Activated naive CD4-positive, alpha-beta T cell treated with anti-CD3 and anti-CD28 coated beads for 36 hours (primary cell): ENCODE measurements around the gene MAST2. TPM values are rescaled to one million over a fixed set of nuclear protein-coding genes. Genes with fewer than 3 reads are reported as not detected.
A peak's percentile ranks its signal among the peaks of the same experiment; 100 is the strongest.

Experiments used
- CTCF ChIA-PET: fragments of 350-600 bp; sonication (Branson Sonifier 250); formaldehyde crosslinking; loops from one replicate; lab custom pipeline; 2021; ENCODE audit warnings: antibody characterized with exemption; lab: Charles Lee
- DNase-seq: peaks from one replicate; pipeline ENCODE4 v3.0.0-alpha.2; 2020
- H3K27ac Mint-ChIP-seq: one replicate; pipeline ENCODE4 v1.8.0; 2021; ENCODE audit warnings: mild to moderate bottlenecking, mixed read lengths
- H3K27me3 Mint-ChIP-seq: one replicate; pipeline ENCODE4 v1.8.0; 2021; ENCODE audit warnings: low read depth, mixed read lengths
- H3K36me3 Mint-ChIP-seq: one replicate; pipeline ENCODE4 v1.8.0; 2021; ENCODE audit warnings: low read depth, mixed read lengths
- H3K4me1 Mint-ChIP-seq: one replicate; pipeline ENCODE4 v1.8.0; 2021; ENCODE audit warnings: low read depth, mixed read lengths
- H3K4me3 Mint-ChIP-seq: one replicate; pipeline ENCODE4 v1.8.0; 2021; ENCODE audit warnings: mild to moderate bottlenecking, moderate library complexity, mixed read lengths
- H3K9me3 Mint-ChIP-seq: one replicate; pipeline ENCODE4 v1.8.0; 2021; ENCODE audit warnings: mixed read lengths
- intact Hi-C: fragments of 100-400 bp; cut with micrococcal nuclease; formaldehyde crosslinking; loops from one replicate; pipeline ENCODE4 v1.15.1; 2023
- total RNA-seq, 2 experiments: library from RNA; stranded (reverse); gene quantifications; one replicate each; pipeline ENCODE4 v1.2.3, GENCODE V29; 2021

Gene MAST2
- total RNA-seq, 2 experiments from 2014 or later, result 21.7 to 22.1 TPM

GRCh38 chr1:46030074-46030870, 226.9 kb downstream of the MAST2 start:
- Mint-ChIP-seq H3K9me3 (no peaks in the 10 kb centered on the region), H3K27me3 (no peaks in the 10 kb centered on the region), H3K27ac (no peak overlapping the region), H3K4me3 (no peak overlapping the region), H3K4me1 (no peaks in the 10 kb centered on the region), H3K36me3 (peaks cover 2% of the 10 kb centered on the region)
- intact Hi-C loops, result loop anchor here (10.0 kb wide), 1 partner anchor 315 kb away; the partner anchor contains the start of gene NSUN4
- DNase-seq, result no peak
- CTCF ChIA-PET, result interaction anchor here (1.0 to 1.2 kb wide), 2 partner anchors 151 kb away, joined by 3 to 4 read pairs; no protein-coding TSS in a partner anchor

- intact Hi-C loops, result loop anchor here (10.0 kb wide), 1 partner anchor 314 kb away; the partner anchor contains the start of gene NSUN4
Observed at GRCh38 chr1:46030876-46031660, 227.7 kb downstream of the MAST2 start.

GRCh38 chr1:46034601-46035516, 231.4 kb downstream of the MAST2 start:
- H3K4me3 Mint-ChIP-seq, result no peak overlapping the region
- no peaks in the 10 kb centered on the region for H3K9me3 Mint-ChIP-seq
- no peaks in the 10 kb centered on the region for H3K4me1 Mint-ChIP-seq
- no peaks in the 10 kb centered on the region for H3K27me3 Mint-ChIP-seq
- intact Hi-C loops, result loop anchor here (10.0 kb wide), 1 partner anchor 310 kb away; the partner anchor contains the start of gene NSUN4
- DNase-seq, result no peak
- H3K36me3 Mint-ChIP-seq, result peaks cover 2% of the 10 kb centered on the region
- CTCF ChIA-PET, result interaction anchor here (0.7 to 7.6 kb wide), 5 partner anchors 9 to 191 kb away, joined by 3 to 98 read pairs (median 5); partner anchors contain the start of gene P3R3URF
- H3K27ac Mint-ChIP-seq, result no peak overlapping the region

More at GRCh38 chr1:46030876-46031660, 227.7 kb downstream of the MAST2 start:
- Mint-ChIP-seq H3K36me3 (peaks cover 2% of the 10 kb centered on the region), H3K27ac (no peak overlapping the region), H3K4me3 (no peak overlapping the region), H3K4me1 (no peaks in the 10 kb centered on the region), H3K9me3 (no peaks in the 10 kb centered on the region), H3K27me3 (no peaks in the 10 kb centered on the region)
- CTCF ChIA-PET, result interaction anchor here (1.0 to 1.1 kb wide), 2 partner anchors 9 to 150 kb away, joined by 3 read pairs; no protein-coding TSS in a partner anchor
- no peak for DNase-seq

GRCh38 chr1:46036894-46037839, 233.8 kb downstream of the MAST2 start:
- H3K4me1 Mint-ChIP-seq, result no peaks in the 10 kb centered on the region
- no peaks in the 10 kb centered on the region for H3K36me3 Mint-ChIP-seq
- peak; percentile 91 for DNase-seq
- no peaks in the 10 kb centered on the region for H3K27me3 Mint-ChIP-seq
- no peak overlapping the region for H3K4me3 Mint-ChIP-seq
- no peak overlapping the region for H3K27ac Mint-ChIP-seq
- intact Hi-C loops, result loop anchor here (1.0 to 10.0 kb wide), 3 partner anchors 142 to 308 kb away; partner anchors contain the start of gene NSUN4
- H3K9me3 Mint-ChIP-seq, result no peaks in the 10 kb centered on the region
- CTCF ChIA-PET, result interaction anchor here (0.6 to 7.6 kb wide), 17 partner anchors 12 to 208 kb away, joined by 3 to 98 read pairs (median 4); partner anchors contain the start of genes P3R3URF and PIK3R3

- no peak overlapping the region for H3K27ac Mint-ChIP-seq
- H3K4me3 Mint-ChIP-seq, result no peak overlapping the region
- intact Hi-C loops, result loop anchor here (10.0 kb wide), 1 partner anchor 305 kb away; the partner anchor contains the start of gene NSUN4
- no peaks in the 10 kb centered on the region for H3K4me1 Mint-ChIP-seq
- DNase-seq, result no peak
- H3K27me3 Mint-ChIP-seq, result no peaks in the 10 kb centered on the region
- no peaks in the 10 kb centered on the region for H3K9me3 Mint-ChIP-seq
- CTCF ChIA-PET, result interaction anchor here (1.0 to 7.6 kb wide), 3 partner anchors 130 to 184 kb away, joined by 3 to 98 read pairs (median 21); partner anchors contain the start of gene P3R3URF
- no peaks in the 10 kb centered on the region for H3K36me3 Mint-ChIP-seq
Observed at GRCh38 chr1:46039571-46040052, 236.2 kb downstream of the MAST2 start.

GRCh38 chr1:46041551-46041950, 238.1 kb downstream of the MAST2 start:
- no peaks in the 10 kb centered on the region for H3K36me3 Mint-ChIP-seq
- no peak overlapping the region for H3K4me3 Mint-ChIP-seq
- no peaks in the 10 kb centered on the region for H3K4me1 Mint-ChIP-seq
- intact Hi-C loops, result no loop called here
- H3K27me3 Mint-ChIP-seq, result no peaks in the 10 kb centered on the region
- DNase-seq, result no peak
- CTCF ChIA-PET, result interaction anchor here (0.5 kb wide), 1 partner anchor 194 kb away, joined by 4 read pairs; no protein-coding TSS in a partner anchor
- H3K27ac Mint-ChIP-seq, result no peak overlapping the region
- H3K9me3 Mint-ChIP-seq, result no peaks in the 10 kb centered on the region

- no peak for DNase-seq
- intact Hi-C loops, result no loop called here
- Mint-ChIP-seq H3K36me3 (no peaks in the 10 kb centered on the region), H3K27ac (no peak overlapping the region), H3K9me3 (no peaks in the 10 kb centered on the region), H3K4me3 (no peak overlapping the region), H3K4me1 (no peaks in the 10 kb centered on the region), H3K27me3 (no peaks in the 10 kb centered on the region)
- CTCF ChIA-PET, result interaction anchor here (0.5 kb wide), 1 partner anchor 194 kb away, joined by 4 read pairs; no protein-coding TSS in a partner anchor
Observed at GRCh38 chr1:46041974-46042373, 238.6 kb downstream of the MAST2 start.

- DNase-seq, result no peak
- H3K36me3 Mint-ChIP-seq, result no peaks in the 10 kb centered on the region
- H3K27me3 Mint-ChIP-seq, result no peaks in the 10 kb centered on the region
- H3K4me3 Mint-ChIP-seq, result no peak overlapping the region
- no peaks in the 10 kb centered on the region for H3K9me3 Mint-ChIP-seq
- CTCF ChIA-PET, result interaction anchor here (0.6 to 0.9 kb wide), 3 partner anchors 137 to 181 kb away, joined by 3 to 6 read pairs (median 3); no protein-coding TSS in a partner anchor
- H3K4me1 Mint-ChIP-seq, result no peaks in the 10 kb centered on the region
- H3K27ac Mint-ChIP-seq, result no peak overlapping the region
- intact Hi-C loops, result no loop called here
Observed at GRCh38 chr1:46043458-46044017, 240.1 kb downstream of the MAST2 start.

GRCh38 chr1:46044116-46044515, 240.7 kb downstream of the MAST2 start:
- DNase-seq, result no peak
- H3K27ac Mint-ChIP-seq, result no peak overlapping the region
- H3K27me3 Mint-ChIP-seq, result no peaks in the 10 kb centered on the region
- CTCF ChIA-PET, result interaction anchor here (0.6 to 0.9 kb wide), 2 partner anchors 179 to 181 kb away, joined by 3 to 6 read pairs; no protein-coding TSS in a partner anchor
- intact Hi-C loops, result no loop called here
- no peaks in the 10 kb centered on the region for H3K4me1 Mint-ChIP-seq
- no peaks in the 10 kb centered on the region for H3K9me3 Mint-ChIP-seq
- H3K4me3 Mint-ChIP-seq, result no peak overlapping the region
- H3K36me3 Mint-ChIP-seq, result no peaks in the 10 kb centered on the region

GRCh38 chr1:46053734-46054133, 250.3 kb downstream of the MAST2 start:
- no peaks in the 10 kb centered on the region for H3K27me3 Mint-ChIP-seq
- CTCF ChIA-PET, result interaction anchor here (1.7 kb wide), 1 partner anchor 21 kb away, joined by 3 read pairs; no protein-coding TSS in a partner anchor
- no peaks in the 10 kb centered on the region for H3K4me1 Mint-ChIP-seq
- no peak overlapping the region for H3K27ac Mint-ChIP-seq
- no peak for DNase-seq
- H3K36me3 Mint-ChIP-seq, result no peaks in the 10 kb centered on the region
- no peaks in the 10 kb centered on the region for H3K9me3 Mint-ChIP-seq
- intact Hi-C loops, result no loop called here
- H3K4me3 Mint-ChIP-seq, result no peak overlapping the region
